ENCODE results near the gene KHDRBS1. TPM values are rescaled to one million over a fixed set of nuclear protein-coding genes. Genes with fewer than 3 reads are reported as not detected.

The KHDRBS1 gene
- total RNA-seq, 1 experiment from 2014 or later, result 267 TPM

DNA sequence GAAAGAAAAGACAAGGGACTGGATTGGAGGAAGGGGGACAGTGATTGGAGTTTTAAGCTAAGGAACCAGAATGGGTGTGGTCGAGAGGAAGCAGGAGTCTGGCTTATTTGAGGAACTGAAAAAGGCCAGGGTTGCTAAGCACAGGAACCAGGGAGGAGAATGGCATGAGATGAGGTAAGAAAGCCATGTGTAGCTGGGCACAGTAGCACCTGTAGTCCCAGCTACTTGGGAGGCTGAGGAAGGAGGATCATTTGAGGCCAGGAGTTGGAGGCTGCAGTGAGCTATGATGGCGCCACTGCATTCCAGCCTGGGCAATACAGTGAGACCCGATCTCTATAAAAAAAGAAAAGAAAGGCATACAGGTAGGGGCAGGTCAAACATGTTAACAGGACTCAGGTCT is 8.1 kb upstream of the KHDRBS1 start:
- Mint-ChIP-seq H3K4me3 (no peak overlapping the region), H3K4me1 (peaks cover 20 to 26% of the 10 kb centered on the region in 2 experiments), H3K9me3 (no peaks in the 10 kb centered on the region), H3K36me3 (ENCODE audit: insufficient read depth in 1 of 3, low read depth in 3 of 3) (no peaks in the 10 kb centered on the region; a peak in 1 of 7 replicates), H3K27me3 (ENCODE audit: low read depth) (no peaks in the 10 kb centered on the region), H3K27ac (no peak overlapping the region)
- DNase-seq, result no peak
- no peak overlapping the region for H3K56ac ChIP-seq (ENCODE audit: insufficient read length, low read depth, low read length)
- H3K18ac ChIP-seq (ENCODE audit: insufficient read length, low read depth, low read length), result no peak overlapping the region
- no peak overlapping the region for H4K8ac ChIP-seq (replicated peaks; ENCODE audit: insufficient read length, low read depth, low read length)
- no peak overlapping the region for H3K14ac ChIP-seq (ENCODE audit: insufficient read depth, low read length)
- no peak overlapping the region for H2AFZ ChIP-seq (ENCODE audit: low read length)
- H3K23ac ChIP-seq (ENCODE audit: insufficient read length, low read depth, low read length), result no peak overlapping the region
- H3K23me2 ChIP-seq (ENCODE audit: insufficient read length, low read depth, low read length, poor library complexity, severe bottlenecking), result no peaks in the 10 kb centered on the region
- H3K9ac ChIP-seq (ENCODE audit: extremely low read depth, insufficient read length, low read length), result no peak overlapping the region
- no peak overlapping the region for H3K4me2 ChIP-seq (ENCODE audit: insufficient read depth, insufficient read length, low read length)
- H3K4ac ChIP-seq (ENCODE audit: low read depth, low read length), result no peak overlapping the region
- no peak overlapping the region for H3T11ph ChIP-seq (ENCODE audit: low read length)
- no peak overlapping the region for H2AK5ac ChIP-seq (ENCODE audit: insufficient read length, low read length)
- no peak overlapping the region for H2BK12ac ChIP-seq (ENCODE audit: insufficient read length, low read depth, low read length)
- no peak overlapping the region for H4K91ac ChIP-seq (ENCODE audit: insufficient read length, low read depth, low read length)
- H3K79me1 ChIP-seq (ENCODE audit: insufficient read depth, low read depth, low read length, poor library complexity, severe bottlenecking), result no peaks in the 10 kb centered on the region
- H2BK20ac ChIP-seq (ENCODE audit: low read depth, low read length, poor library complexity, severe bottlenecking), result no peak overlapping the region
- H2BK120ac ChIP-seq (ENCODE audit: low read depth, low read length, poor library complexity, severe bottlenecking), result no peak overlapping the region
- H3K27ac ChIP-seq (ENCODE audit: insufficient read length, low read depth, low read length), result no peak overlapping the region
- WGBS (ENCODE audit: extremely low coverage, insufficient read length, low lambda C conversion rate), result no CpG with 5 or more reads among the region's 3 CpGs
- no peaks in the 10 kb centered on the region for H3K27me3 ChIP-seq (ENCODE audit: insufficient read depth, low read length)
- no peaks in the 10 kb centered on the region for H4K20me1 ChIP-seq (ENCODE audit: control insufficient read depth, insufficient read depth, insufficient read length)
- H2BK15ac ChIP-seq (ENCODE audit: low read depth, low read length), result no peak overlapping the region
- peaks cover 8% of the 10 kb centered on the region for H3K4me1 ChIP-seq (ENCODE audit: insufficient read depth, low read length)
- TF ChIP-seq, protein P1, sequence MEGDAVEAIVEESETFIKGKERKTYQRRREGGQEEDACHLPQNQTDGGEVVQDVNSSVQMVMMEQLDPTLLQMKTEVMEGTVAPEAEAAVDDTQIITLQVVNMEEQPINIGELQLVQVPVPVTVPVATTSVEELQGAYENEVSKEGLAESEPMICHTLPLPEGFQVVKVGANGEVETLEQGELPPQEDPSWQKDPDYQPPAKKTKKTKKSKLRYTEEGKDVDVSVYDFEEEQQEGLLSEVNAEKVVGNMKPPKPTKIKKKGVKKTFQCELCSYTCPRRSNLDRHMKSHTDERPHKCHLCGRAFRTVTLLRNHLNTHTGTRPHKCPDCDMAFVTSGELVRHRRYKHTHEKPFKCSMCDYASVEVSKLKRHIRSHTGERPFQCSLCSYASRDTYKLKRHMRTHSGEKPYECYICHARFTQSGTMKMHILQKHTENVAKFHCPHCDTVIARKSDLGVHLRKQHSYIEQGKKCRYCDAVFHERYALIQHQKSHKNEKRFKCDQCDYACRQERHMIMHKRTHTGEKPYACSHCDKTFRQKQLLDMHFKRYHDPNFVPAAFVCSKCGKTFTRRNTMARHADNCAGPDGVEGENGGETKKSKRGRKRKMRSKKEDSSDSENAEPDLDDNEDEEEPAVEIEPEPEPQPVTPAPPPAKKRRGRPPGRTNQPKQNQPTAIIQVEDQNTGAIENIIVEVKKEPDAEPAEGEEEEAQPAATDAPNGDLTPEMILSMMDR (conservative IDR thresholded peaks at IDR 0.05), result no peak
- no peak overlapping the region for H4K5ac ChIP-seq (ENCODE audit: insufficient read length, low read depth, low read length)
- H3K79me2 ChIP-seq (ENCODE audit: insufficient read depth, low read length), result no peaks in the 10 kb centered on the region
- no peak overlapping the region for H2BK5ac ChIP-seq (ENCODE audit: insufficient read length, low read length)
- no peaks in the 10 kb centered on the region for H3K9me3 ChIP-seq (ENCODE audit: control insufficient read depth, low read depth, low read length)

Measured in H9 (cell line).